ENCODE results near the gene TSPAN8. TPM values are rescaled to one million over a fixed set of nuclear protein-coding genes. Genes with fewer than 3 reads are reported as not detected.

TSPAN8 gene
- not detected for total RNA-seq

DNA sequence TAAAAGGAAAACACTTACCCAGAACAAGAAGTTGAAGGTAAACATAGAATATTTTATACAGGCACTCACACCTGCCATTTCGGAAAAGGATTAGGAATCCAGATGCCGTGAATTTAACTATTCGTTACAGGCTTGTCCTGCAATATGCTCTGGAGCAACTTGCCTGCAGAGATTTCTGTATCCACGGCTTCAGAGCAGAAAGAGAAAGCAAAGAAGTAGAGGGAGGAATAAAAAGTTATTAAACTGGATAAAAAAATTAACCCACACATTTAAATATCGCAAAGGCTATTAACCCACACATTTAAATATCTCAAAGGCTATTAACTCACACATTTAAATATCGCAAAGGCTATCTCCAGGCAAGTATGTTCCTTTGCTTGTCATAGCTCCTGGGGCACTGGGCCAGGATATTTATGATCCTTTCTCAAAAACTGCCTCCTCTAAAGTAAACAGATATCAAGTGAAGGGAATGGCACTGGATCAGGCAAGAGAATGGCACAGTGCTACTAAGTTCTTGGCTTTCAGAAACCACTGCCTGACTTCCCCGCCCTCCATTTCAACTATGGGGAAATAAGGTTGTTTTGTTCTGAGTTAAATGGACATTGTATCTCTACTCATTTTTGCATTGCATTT lies at the start of gene TSPAN8:
TSPAN8 (minus strand) TSS at position 399 of the 633 bp plus-strand sequence; CDS start at position 78, 321 bp downstream.

Other genes starting within 250 kb of the TSPAN8 start
- not detected for gene PTPRR, start 237.3 kb downstream of the TSPAN8 start, total RNA-seq

Data from activated naive CD4-positive, alpha-beta T cell treated with anti-CD3 and anti-CD28 coated beads, Interleukin-2, amount 10 ng/mL, durations not matched to agents 5 hours and 36 hours (primary cell).